Body of pancreas (tissue), 4 donors: Measurements from ENCODE around the gene GZF1.

ENCODE experiments used
- CTCF ChIP-seq, 7 experiments: fragments of 450-650 bp in 4 of 7; fragments of 200-600 bp in 3 of 7; sonication (generic) in 3 of 7; IDR thresholded peaks; one replicate each; pipeline ENCODE4 v1.5.1; 2016 to 2019; ENCODE audit warnings: antibody characterized with exemption in 7 of 7
- POLR2A ChIP-seq, 3 donors: fragments of 450-650 bp; IDR thresholded peaks; one replicate each; pipeline ENCODE4 v1.6.1; 2016; ENCODE audit warnings: antibody characterized with exemption in 3 of 3, mild to moderate bottlenecking in 2 of 3

GRCh38 chr20:23412026-23412425, 50.0 kb downstream of the GZF1 start:
- TF ChIP-seq CTCF (IDR thresholded peaks at IDR 0.05) (no peak), POLR2A (IDR thresholded peaks at IDR 0.05) (no peak)
